Uterus (tissue), 2 donors: Measurements from ENCODE around the gene INPP5J.

ENCODE experiments used
- POLR2A ChIP-seq, 2 donors: fragments of 450-650 bp; IDR thresholded peaks; one replicate each; pipeline ENCODE4 v1.6.1; 2016; ENCODE audit warnings: antibody characterized with exemption in 2 of 2, mild to moderate bottlenecking in 1 of 2, moderate library complexity in 1 of 2
- TF ChIP-seq, protein P1 (sequence below), 4 experiments: fragments of 200-600 bp in 2 of 4; fragments of 450-650 bp in 2 of 4; sonication (generic) in 2 of 4; IDR thresholded peaks; one replicate each; pipeline ENCODE4 v1.5.1; 2016 to 2019; ENCODE audit warnings: antibody characterized with exemption in 4 of 4, mild to moderate bottlenecking in 2 of 4, moderate library complexity in 1 of 4

DNA sequence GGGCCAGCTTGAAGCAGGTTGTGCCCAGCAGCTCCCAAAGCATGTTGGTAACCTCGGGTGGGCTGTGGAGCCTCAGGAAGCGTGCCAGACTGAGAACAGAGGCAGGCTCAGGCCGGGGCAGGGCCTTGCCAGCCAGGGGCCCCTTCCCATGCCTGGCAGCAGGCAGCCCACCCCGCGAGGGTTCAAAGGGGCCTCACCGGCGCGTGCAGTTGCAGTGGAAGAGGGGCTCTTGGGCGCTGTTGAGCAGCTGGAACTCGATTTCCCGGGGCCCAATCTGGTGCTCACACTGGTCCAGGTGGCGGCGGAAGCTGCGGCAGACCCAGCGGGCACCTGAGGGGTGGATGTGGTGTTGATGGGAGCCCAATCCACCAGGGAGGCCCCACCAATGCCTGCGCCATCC, 13.9 kb downstream of the INPP5J start:
- no peak for TF ChIP-seq POLR2A (IDR thresholded peaks at IDR 0.05)
- TF ChIP-seq, protein P1, sequence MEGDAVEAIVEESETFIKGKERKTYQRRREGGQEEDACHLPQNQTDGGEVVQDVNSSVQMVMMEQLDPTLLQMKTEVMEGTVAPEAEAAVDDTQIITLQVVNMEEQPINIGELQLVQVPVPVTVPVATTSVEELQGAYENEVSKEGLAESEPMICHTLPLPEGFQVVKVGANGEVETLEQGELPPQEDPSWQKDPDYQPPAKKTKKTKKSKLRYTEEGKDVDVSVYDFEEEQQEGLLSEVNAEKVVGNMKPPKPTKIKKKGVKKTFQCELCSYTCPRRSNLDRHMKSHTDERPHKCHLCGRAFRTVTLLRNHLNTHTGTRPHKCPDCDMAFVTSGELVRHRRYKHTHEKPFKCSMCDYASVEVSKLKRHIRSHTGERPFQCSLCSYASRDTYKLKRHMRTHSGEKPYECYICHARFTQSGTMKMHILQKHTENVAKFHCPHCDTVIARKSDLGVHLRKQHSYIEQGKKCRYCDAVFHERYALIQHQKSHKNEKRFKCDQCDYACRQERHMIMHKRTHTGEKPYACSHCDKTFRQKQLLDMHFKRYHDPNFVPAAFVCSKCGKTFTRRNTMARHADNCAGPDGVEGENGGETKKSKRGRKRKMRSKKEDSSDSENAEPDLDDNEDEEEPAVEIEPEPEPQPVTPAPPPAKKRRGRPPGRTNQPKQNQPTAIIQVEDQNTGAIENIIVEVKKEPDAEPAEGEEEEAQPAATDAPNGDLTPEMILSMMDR (IDR thresholded peaks at IDR 0.05) = no peak
